Mesenchymal stem cell (in vitro differentiated cells and primary cell): ENCODE measurements around the gene MEX3A. TPM values are rescaled to one million over a fixed set of nuclear protein-coding genes. Genes with fewer than 3 reads are reported as not detected.

Source experiments
- DNase-seq: peaks from one replicate; pipeline ENCODE4 v3.0.0-alpha.2; 2013
- H2AFZ ChIP-seq: one replicate; pipeline ENCODE4 v1.6.1; 2013; ENCODE audit warnings: low read depth, mild to moderate bottlenecking, control low read depth, inconsistent platforms, low read length, moderate library complexity
- H2AK5ac ChIP-seq: 2 replicates; pipeline ENCODE4 v1.6.1; 2013; ENCODE audit warnings: low read length, moderate library complexity, mild to moderate bottlenecking, inconsistent platforms; ENCODE audit not compliant: severe bottlenecking
- H2BK120ac ChIP-seq: one replicate; pipeline ENCODE4 v1.6.1; 2013; ENCODE audit warnings: low read depth, mild to moderate bottlenecking, inconsistent platforms, low read length, moderate library complexity
- H2BK12ac ChIP-seq, 2 experiments: one replicate each; pipeline ENCODE4 v1.6.1; 2013; ENCODE audit warnings: inconsistent platforms in 2 of 2, low read length in 2 of 2, mild to moderate bottlenecking in 2 of 2, moderate library complexity in 2 of 2, control low read depth in 1 of 2
- H2BK15ac ChIP-seq: one replicate; pipeline ENCODE4 v1.6.1; 2013; ENCODE audit warnings: mild to moderate bottlenecking, low read depth, inconsistent platforms; ENCODE audit not compliant: poor library complexity, severe bottlenecking
- H2BK5ac ChIP-seq: 2 replicates; pipeline ENCODE4 v1.6.1; 2013; ENCODE audit warnings: low read depth, mild to moderate bottlenecking, low read length, control low read depth, inconsistent platforms; ENCODE audit not compliant: poor library complexity, severe bottlenecking
- H3K14ac ChIP-seq, 2 experiments: one replicate each; pipeline ENCODE4 v1.6.1; 2013; ENCODE audit warnings: inconsistent platforms in 2 of 2, low read length in 2 of 2, control low read depth in 1 of 2, mild to moderate bottlenecking in 1 of 2, moderate library complexity in 1 of 2
- H3K18ac ChIP-seq, 2 experiments: one replicate each; pipeline ENCODE4 v1.6.1; 2013; ENCODE audit warnings: inconsistent platforms in 2 of 2, low read length in 2 of 2, control low read depth in 1 of 2, low read depth in 1 of 2, mild to moderate bottlenecking in 1 of 2
- H3K23ac ChIP-seq, 2 experiments: one replicate each; pipeline ENCODE4 v1.6.1; 2013; ENCODE audit warnings: inconsistent platforms in 2 of 2, low read length in 2 of 2, mild to moderate bottlenecking in 2 of 2, moderate library complexity in 2 of 2, control low read depth in 1 of 2
- H3K27ac ChIP-seq: 2 replicates; pipeline ENCODE4 v1.5.1; 2013; ENCODE audit warnings: mild to moderate bottlenecking, moderate library complexity, low read length, control low read depth, inconsistent platforms; ENCODE audit not compliant: poor library complexity, severe bottlenecking
- H3K27me3 ChIP-seq, 2 experiments: 2 replicates each; pipeline versions ENCODE4 v1.6.1 to v1.7.0; 2013; ENCODE audit warnings: low read length in 2 of 2, mild to moderate bottlenecking in 2 of 2, moderate library complexity in 2 of 2, control low read depth in 1 of 2, inconsistent platforms in 1 of 2; ENCODE audit not compliant: control insufficient read depth in 1 of 2, insufficient read depth in 1 of 2
- H3K36me3 ChIP-seq, 2 experiments: 2 replicates each; pipeline versions ENCODE4 v1.6.1 to v1.7.0; 2013; ENCODE audit warnings: low read length in 2 of 2, control low read depth in 1 of 2, inconsistent platforms in 1 of 2, low read depth in 1 of 2, mild to moderate bottlenecking in 1 of 2; ENCODE audit not compliant: insufficient read depth in 2 of 2, control insufficient read depth in 1 of 2
- H3K4ac ChIP-seq, 2 experiments: one replicate each; pipeline ENCODE4 v1.6.1; 2013; ENCODE audit warnings: inconsistent platforms in 2 of 2, low read length in 2 of 2, mild to moderate bottlenecking in 2 of 2, moderate library complexity in 2 of 2, control low read depth in 1 of 2, low read depth in 1 of 2
- H3K4me1 ChIP-seq: 2 replicates; pipeline ENCODE4 v1.6.1; 2013; ENCODE audit warnings: low read depth, low read length, control low read depth; ENCODE audit not compliant: control insufficient read depth, insufficient read depth
- H3K4me2 ChIP-seq: 2 replicates; pipeline ENCODE4 v1.6.1; 2013; ENCODE audit warnings: low read length, mild to moderate bottlenecking, inconsistent platforms; ENCODE audit not compliant: poor library complexity, severe bottlenecking
- H3K4me3 ChIP-seq, 2 experiments: 2 replicates each; pipeline versions ENCODE4 v1.5.1 to v1.7.0; 2013; ENCODE audit warnings: low read length in 2 of 2, mild to moderate bottlenecking in 2 of 2, control low read depth in 1 of 2, low read depth in 1 of 2; ENCODE audit not compliant: insufficient read depth in 1 of 2
- H3K79me1 ChIP-seq: replicated peaks from 2 replicates; pipeline ENCODE4 v1.6.1; 2013; ENCODE audit warnings: mild to moderate bottlenecking, control low read depth, low read length, inconsistent platforms; ENCODE audit not compliant: poor library complexity, severe bottlenecking
- H3K9ac ChIP-seq: 2 replicates; pipeline ENCODE4 v1.7.0; 2013; ENCODE audit warnings: mild to moderate bottlenecking, low read length, moderate library complexity
- H3K9me3 ChIP-seq: 2 replicates; pipeline ENCODE4 v1.7.0; 2013; ENCODE audit warnings: mild to moderate bottlenecking, low read length; ENCODE audit not compliant: control insufficient read depth
- H4K8ac ChIP-seq: one replicate; pipeline ENCODE4 v1.6.1; 2013; ENCODE audit warnings: inconsistent platforms, mild to moderate bottlenecking, low read length, moderate library complexity
- H4K91ac ChIP-seq: one replicate; pipeline ENCODE4 v1.6.1; 2013; ENCODE audit warnings: mild to moderate bottlenecking, low read length, inconsistent platforms
- WGBS: methylation state at CpG from one replicate; pipeline ENCODE4 v1.1.7; 2013; ENCODE audit warnings: mixed read lengths; 5-methylcytosine and 5-hydroxymethylcytosine counted together
- polyA plus RNA-seq, 2 experiments: library from polyadenylated mRNA; stranded (reverse); fragments of 200-250 nt; gene quantifications; one replicate each; pipeline ENCODE4 v1.2.3, GENCODE V29; 2013

MEX3A gene, protein sequence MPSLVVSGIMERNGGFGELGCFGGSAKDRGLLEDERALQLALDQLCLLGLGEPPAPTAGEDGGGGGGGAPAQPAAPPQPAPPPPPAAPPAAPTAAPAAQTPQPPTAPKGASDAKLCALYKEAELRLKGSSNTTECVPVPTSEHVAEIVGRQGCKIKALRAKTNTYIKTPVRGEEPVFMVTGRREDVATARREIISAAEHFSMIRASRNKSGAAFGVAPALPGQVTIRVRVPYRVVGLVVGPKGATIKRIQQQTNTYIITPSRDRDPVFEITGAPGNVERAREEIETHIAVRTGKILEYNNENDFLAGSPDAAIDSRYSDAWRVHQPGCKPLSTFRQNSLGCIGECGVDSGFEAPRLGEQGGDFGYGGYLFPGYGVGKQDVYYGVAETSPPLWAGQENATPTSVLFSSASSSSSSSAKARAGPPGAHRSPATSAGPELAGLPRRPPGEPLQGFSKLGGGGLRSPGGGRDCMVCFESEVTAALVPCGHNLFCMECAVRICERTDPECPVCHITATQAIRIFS
- 10.4 TPM for polyA plus RNA-seq (2013, experiment 1 of 2)
- 10.7 TPM for polyA plus RNA-seq (2013, experiment 2 of 2)

- peak within 1 kb of the TSS; percentile 41 to 61 for H2BK12ac ChIP-seq
- peak within 1 kb of the TSS; percentile 80 for H3K9ac ChIP-seq
- H2BK15ac ChIP-seq: peak within 1 kb of the TSS; percentile 96
- H2BK5ac ChIP-seq: peak within 1 kb of the TSS; percentile 35
- peak within 1 kb of the TSS; percentile 16 to 83 for H3K4ac ChIP-seq
- H3K27ac ChIP-seq: peak within 1 kb of the TSS; percentile 88
- peak within 1 kb of the TSS; percentile 82 for H4K8ac ChIP-seq
- peaks cover 10% of the 10 kb centered on the region for H3K79me1 ChIP-seq
- peak within 1 kb of the TSS; percentile 91 for H3K4me2 ChIP-seq
- peak within 1 kb of the TSS; percentile 74 for H4K91ac ChIP-seq
- H3K4me1 ChIP-seq: peaks cover 23% of the 10 kb centered on the region
- DNase-seq: peak; percentile 82
- WGBS: 1% methylated on average over 35 of the region's 62 CpGs
- no peak within 1 kb of the TSS for H2AFZ ChIP-seq
- H3K23ac ChIP-seq: peak within 1 kb of the TSS in 1 of 2 experiments; percentile 23
- peak within 1 kb of the TSS in 1 of 2 experiments; percentile 97 for H3K14ac ChIP-seq
- peaks cover 0 to 4% of the 10 kb centered on the region in 2 experiments for H3K27me3 ChIP-seq
- H2AK5ac ChIP-seq: peak within 1 kb of the TSS; percentile 31
- peak within 1 kb of the TSS; percentile 84 to 88 for H3K18ac ChIP-seq
- peaks cover 0 to 2% of the 10 kb centered on the region in 2 experiments for H3K36me3 ChIP-seq
- peak within 1 kb of the TSS; percentile 83 to 87 for H3K4me3 ChIP-seq
- H3K9me3 ChIP-seq: no peaks in the 10 kb centered on the region
- H2BK120ac ChIP-seq: peak within 1 kb of the TSS; percentile 87
These were observed at the start of gene MEX3A for GRCh38 chr1:156082309-156083091. Gene MEX3A, minus strand, starts transcription at chr1:156082465. Its CDS starts 467 bp downstream, at chr1:156081998.

GRCh38 chr1:156130578-156130942 is 48.3 kb upstream of the MEX3A start:
- H3K9ac ChIP-seq: peak overlapping the region; percentile 99
- no peak overlapping the region for H2BK120ac ChIP-seq

DNA sequence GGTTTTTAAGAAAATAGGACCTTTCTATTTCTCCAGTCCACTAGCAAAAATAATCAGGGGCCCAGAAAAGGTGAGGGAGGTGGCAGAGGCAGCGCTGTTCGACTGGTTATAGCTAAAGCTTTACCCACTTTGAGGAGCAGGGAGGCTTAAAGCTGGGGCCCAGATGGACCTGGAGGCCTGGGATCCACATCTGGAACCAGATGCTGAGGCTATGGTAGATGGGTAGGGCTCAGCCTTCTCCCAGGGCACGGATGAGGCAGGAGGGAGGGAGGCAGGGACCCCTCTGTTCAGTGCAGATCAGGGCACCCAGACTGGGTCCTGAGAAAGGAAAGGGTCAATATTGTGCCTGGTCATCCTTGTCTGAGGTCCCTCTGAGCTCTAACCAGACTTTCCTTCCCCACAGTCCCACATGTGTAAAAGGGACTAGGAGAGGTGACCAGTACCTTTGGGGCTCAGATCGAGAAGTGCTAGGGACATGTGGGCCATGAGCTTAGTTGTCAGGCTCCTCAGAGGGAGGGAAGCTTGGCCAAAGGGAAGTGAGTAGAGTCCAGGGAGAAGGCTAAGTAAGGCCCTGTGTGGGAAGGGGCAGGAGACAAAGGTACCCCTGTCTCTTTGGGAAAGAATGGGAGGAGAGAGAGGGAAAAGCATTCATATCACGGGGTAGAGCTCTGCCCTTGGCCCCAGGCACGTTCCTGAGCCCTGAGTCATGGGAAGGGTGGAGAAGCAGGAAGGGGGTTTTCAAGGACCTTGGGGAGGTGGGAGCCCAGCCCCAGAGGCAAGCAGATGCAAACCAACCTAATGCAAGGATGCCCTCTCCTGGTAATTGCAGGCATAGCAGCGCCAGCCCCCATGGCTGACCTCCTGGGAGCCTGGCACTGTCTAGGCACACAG is 47.7 kb upstream of the MEX3A start:
- Histone ChIP-seq H3K18ac (peak overlapping the region; percentile 91 to 100), H3K4ac (peak overlapping the region; percentile 79 to 98), H3K27ac (peak overlapping the region; percentile 91), H3K4me1 (peaks cover 48% of the 10 kb centered on the region), H3K27me3 (no peaks in the 10 kb centered on the region), H2AK5ac (peak overlapping the region; percentile 98), H2BK5ac (peak overlapping the region; percentile 88), H3K36me3 (peaks cover 40 to 61% of the 10 kb centered on the region in 2 experiments), H2BK12ac (peak overlapping the region; percentile 99 to 100), H3K4me3 (peak overlapping the region in 1 of 2 experiments; percentile 74), H3K9ac (peak overlapping the region; percentile 99), H4K91ac (peak overlapping the region; percentile 100), H2BK15ac (peak overlapping the region; percentile 95), H4K8ac (peak overlapping the region; percentile 96), H3K14ac (peak overlapping the region in 1 of 2 experiments; percentile 99), H3K4me2 (peak overlapping the region; percentile 18), H2BK120ac (peak overlapping the region; percentile 93), H3K9me3 (no peaks in the 10 kb centered on the region), H2AFZ (no peak overlapping the region), H3K23ac (peak overlapping the region in 1 of 2 experiments; percentile 91), H3K79me1 (peaks cover 3% of the 10 kb centered on the region)
- peak; percentile 97 for DNase-seq
- 28% methylated on average over 7 of the region's 7 CpGs for WGBS

More at GRCh38 chr1:156130578-156130942, 48.3 kb upstream of the MEX3A start:
- H2BK5ac ChIP-seq: no peak overlapping the region
- peaks cover 6% of the 10 kb centered on the region for H3K79me1 ChIP-seq
- peak overlapping the region; percentile 61 for H2BK15ac ChIP-seq
- no peak overlapping the region for H3K23ac ChIP-seq
- H3K4me1 ChIP-seq: peaks cover 43% of the 10 kb centered on the region
- peak overlapping the region; percentile 30 to 91 for H3K4ac ChIP-seq
- peak overlapping the region; percentile 48 to 94 for H3K18ac ChIP-seq
- H3K4me3 ChIP-seq: no peak overlapping the region
- peak overlapping the region; percentile 64 for H4K91ac ChIP-seq
- DNase-seq: no peak
- H3K4me2 ChIP-seq: no peak overlapping the region
- WGBS: 82% methylated on average over 6 of the region's 6 CpGs
- H3K27ac ChIP-seq: peak overlapping the region; percentile 28
- H2AK5ac ChIP-seq: peak overlapping the region; percentile 33
- peak overlapping the region in 1 of 2 experiments; percentile 48 for H3K14ac ChIP-seq
- peak overlapping the region; percentile 62 to 85 for H2BK12ac ChIP-seq
- H3K27me3 ChIP-seq: no peaks in the 10 kb centered on the region
- H4K8ac ChIP-seq: peak overlapping the region; percentile 62
- H2AFZ ChIP-seq: no peak overlapping the region
- H3K36me3 ChIP-seq: peaks cover 47 to 67% of the 10 kb centered on the region in 2 experiments
- no peaks in the 10 kb centered on the region for H3K9me3 ChIP-seq
